HL-60 (cell line): ENCODE results near the gene RMND5A.

ENCODE experiments used
- CTCF ChIP-seq: IDR thresholded peaks from one replicate; pipeline ENCODE4 v1.5.1; 2011; ENCODE audit warnings: low read length, control low read depth, inconsistent platforms; ENCODE audit not compliant: insufficient read depth
- POLR2AphosphoS5 ChIP-seq: IDR thresholded peaks from 2 replicates; pipeline ENCODE4 v1.6.1; 2012; ENCODE audit warnings: low read depth

GRCh38 chr2:86704459-86704971 is 15.6 kb upstream of the RMND5A start:
- no peak for TF ChIP-seq CTCF
- TF ChIP-seq POLR2AphosphoS5: no peak
